AML-193 (cell line): ENCODE data around the gene RAB7A.

Experiments used
- DNase-seq, 2 experiments: peaks; one replicate each; lab custom pipeline; 2025; lab: John Stamatoyannopoulos, UW

The RAB7A gene

DNA sequence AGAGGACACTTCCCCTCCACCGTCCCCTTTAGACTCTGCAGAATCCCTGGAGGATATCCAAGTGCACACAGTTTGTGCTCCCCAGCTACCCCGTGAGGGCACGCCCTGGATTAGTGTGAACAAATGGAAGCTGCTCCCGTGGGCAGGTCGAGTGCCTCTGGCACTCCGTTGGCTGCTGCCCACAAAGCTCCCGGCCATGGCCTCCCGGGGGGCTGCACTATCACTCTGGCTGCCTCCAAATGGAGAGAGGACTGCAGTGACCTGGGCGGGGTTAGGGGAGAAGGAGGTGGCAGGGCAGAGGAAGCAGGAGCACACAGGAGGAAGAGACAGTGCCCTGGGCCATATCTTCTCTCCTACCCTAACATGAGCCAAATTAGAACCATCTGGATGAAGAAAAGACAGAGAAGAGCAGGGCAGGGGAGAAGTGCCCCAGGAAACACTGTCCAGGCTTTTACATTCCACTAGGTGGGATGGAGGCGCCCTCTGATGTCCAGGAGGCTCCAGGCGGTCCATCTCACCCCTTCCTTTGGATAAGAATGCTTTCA lies 124.0 kb downstream of the RAB7A start:
- peak; percentile 24 to 27 for DNase-seq

DNA sequence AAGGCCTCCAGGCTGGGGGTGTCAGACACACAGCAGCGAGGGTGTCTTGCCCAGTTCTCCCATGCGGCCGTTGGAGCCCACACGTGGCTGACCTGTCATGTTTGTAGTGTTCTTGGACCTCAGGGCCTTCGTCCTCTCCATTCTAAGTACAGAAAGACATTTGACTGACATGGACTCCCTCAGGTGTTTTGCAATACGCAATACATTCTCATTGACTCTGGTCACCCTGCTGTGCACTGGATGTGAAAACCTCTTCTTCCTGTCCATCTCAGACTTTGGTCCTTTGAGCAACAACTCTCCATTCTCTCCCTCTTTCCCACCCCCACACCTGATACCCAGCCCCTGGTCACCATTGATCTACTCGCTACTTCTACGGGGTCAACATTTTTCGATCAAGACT lies 124.6 kb downstream of the RAB7A start:
- peak in 1 of 2 experiments; percentile 12 for DNase-seq

DNA sequence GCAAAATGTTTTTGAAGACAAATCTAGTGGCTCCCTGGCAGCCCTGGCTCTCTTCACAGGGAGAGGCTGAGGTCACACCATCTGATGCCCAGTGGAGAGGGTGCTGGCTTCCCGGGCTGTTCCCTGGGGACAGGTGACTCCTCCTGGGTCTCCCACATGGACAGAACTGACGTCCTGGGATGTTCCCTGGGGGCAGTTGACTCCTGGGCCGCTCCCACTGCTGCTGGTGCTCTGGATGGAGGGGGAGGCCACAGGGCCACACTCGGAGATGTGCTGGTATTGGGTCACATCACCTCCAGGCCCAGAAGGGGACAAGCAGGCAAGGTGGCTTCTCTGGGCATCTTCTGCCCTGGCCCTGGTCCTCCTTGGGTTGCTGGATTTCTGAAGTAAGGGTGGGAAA lies 125.6 kb downstream of the RAB7A start:
- DNase-seq: no peak

DNA sequence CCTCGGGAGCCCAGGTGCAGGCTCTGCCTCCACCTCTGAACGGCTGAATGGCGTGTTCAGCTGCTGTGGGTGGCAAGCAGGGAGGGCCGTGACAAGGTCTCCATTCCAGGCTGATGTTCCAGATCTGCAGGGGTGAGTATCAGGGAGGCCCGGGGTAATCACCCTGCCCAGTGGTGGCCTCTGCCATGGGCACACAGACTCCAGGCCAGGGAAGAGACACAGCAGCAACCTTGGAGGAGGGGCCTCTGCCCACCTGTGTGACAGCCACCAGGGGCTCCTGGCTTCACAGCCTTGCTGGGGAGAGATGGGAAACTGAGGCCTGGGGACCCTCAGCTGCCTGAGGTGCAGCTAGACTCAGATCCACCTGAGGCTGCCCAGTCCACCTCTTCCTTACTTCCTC lies 127.8 kb downstream of the RAB7A start:
- no peak for DNase-seq

DNA sequence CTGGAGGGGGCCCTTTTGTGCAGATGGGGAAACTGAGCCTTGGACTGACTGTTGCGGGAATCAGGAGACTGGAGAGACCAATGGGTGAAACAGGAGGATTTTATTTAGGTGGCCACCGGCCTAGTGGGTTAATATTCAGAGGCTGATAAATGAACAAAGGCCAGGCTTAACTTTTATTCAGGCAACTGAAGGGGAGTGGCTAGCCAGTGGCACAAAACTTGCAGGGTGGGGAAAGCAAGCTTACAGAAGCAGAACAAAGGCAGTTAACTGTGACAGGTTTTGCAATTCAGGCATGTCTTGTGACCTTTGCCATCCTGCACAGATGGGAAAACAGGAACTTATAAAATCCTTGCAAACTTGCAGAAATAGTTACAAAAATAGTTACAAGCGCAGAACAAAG lies 128.5 kb downstream of the RAB7A start:
- peak; percentile 89 to 96 for DNase-seq

DNA sequence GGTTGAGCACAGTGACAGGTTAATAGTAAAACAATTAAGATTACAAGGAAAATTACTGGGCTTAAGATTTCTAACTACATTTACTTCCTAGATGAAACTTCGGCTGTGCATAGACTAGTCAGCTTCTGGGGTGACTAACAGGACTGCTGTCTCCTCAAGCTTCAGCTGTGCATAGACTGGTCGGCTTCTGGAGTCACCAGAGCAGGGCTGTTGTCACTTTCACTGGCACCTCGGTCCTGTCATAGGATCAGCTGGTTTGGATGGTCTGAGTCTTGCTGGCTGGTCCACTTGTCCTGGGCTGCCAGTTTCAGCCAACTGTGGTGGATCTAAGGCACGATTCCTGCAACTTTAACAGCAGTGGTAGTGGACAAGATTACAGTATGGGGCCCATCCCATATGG lies 129.6 kb downstream of the RAB7A start:
- no peak for DNase-seq

DNA sequence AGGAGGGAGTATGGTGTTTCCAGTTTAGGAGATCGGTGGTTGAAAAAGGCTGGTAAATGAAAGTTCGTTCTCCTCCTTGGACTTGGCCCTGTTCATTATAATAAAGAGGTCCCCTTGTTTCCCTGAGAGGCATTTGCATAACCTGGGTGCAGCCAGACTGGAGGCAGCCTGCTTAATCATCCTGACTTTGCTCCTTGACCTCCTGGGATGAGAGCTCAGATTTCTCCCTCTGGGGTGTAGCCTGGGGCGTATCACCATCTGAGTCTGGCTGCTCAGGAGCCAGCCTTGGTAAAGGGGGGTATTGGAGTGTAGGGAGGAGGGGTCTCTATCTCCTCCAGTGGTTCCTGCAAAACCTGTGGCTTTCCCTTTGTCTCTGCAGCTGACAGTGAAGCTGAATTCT lies 132.2 kb downstream of the RAB7A start:
- no peak for DNase-seq

DNA sequence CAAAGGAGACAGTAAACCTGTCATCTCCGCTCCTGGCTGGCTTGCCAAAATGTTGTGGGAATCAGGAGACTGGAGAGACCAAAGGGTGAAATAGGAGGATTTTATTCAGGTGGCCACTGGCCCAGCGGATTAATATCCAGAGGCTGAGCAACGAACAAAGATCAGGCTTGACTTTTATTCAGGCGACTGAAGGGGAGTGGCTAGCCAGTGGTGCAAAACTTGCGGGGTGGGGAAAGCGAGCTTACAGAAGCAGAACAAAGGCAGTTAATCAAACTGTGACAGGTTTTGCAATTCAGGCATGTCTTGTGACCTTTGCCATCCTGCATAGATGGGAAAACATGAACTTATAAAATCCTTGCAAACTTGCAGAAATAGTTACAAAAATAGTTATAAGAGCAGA lies 133.6 kb downstream of the RAB7A start:
- DNase-seq: no peak

DNA sequence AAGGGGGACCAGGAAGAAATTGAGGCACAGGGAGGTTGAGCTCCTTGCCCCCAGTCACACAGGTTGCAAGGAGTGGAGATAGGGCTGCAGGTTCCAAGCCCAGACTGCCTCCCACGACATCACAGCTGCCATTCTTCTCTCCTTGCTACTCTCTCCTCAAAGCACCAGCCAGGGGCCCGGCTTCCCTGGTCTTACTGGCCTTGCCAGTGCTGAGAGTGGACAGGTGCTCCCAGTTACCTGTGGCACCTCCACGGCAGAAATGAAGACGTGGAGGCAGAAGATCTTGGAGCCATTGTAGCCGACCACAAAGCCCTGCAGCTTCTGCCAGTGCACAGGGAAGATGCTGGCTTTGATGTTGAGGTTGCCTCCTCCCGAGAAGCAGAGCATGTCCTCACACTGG lies 135.5 kb downstream of the RAB7A start:
- DNase-seq: no peak

DNA sequence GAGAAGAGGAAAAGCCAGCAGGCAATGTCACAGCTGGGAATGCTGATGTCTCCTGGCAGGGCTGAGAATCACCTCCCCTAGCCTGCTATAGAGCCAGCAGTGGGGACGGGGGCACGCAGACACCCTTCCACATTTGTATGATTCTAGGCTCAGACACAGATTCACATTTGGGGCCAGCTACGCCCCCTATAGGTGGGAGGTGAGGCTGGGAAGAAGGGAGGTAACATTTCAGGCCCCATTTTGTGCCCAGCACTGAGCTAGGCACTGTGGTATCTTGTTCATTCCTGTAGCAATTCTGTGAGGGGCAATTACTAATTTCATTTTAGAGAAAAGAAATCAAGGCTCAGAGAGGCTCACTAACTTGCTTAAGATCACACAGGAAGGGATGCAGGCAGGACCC lies 137.6 kb downstream of the RAB7A start:
- DNase-seq: no peak
